A673 (cell line): Measurements from ENCODE around the gene RAB3A.

Experiments
- CTCF ChIP-seq: fragments of 300-800, 200-600 bp; sonication (generic); conservative IDR thresholded peaks from 2 replicates; pipeline ENCODE4 v1.5.1; 2017; ENCODE audit warnings: low read depth, mild to moderate bottlenecking, antibody characterized with exemption, low read length, moderate library complexity, mixed read lengths
- EZH2 ChIP-seq: fragments of 200-600 bp; sonication (generic); IDR thresholded peaks from 2 replicates; pipeline ENCODE4 v1.6.1; 2017; ENCODE audit warnings: borderline replicate concordance, low read depth, mild to moderate bottlenecking, mixed read lengths, antibody characterized with exemption, low read length; ENCODE audit not compliant: poor library complexity, severe bottlenecking

- no peak for TF ChIP-seq CTCF
- no peak for TF ChIP-seq EZH2
Observed at GRCh38 chr19:18155095-18156087, 48.5 kb downstream of the RAB3A start.
